HG03060 (cell line): Measurements from ENCODE around the gene KIF1A.

Source experiments
- ATAC-seq: cut with Tn5 transposase; IDR thresholded peaks from one replicate; pipeline ENCODE4 v1.9.1; 2021; ENCODE audit warnings: low read depth, moderate number of reproducible peaks; ENCODE audit not compliant: unreplicated experiment

KIF1A gene

DNA sequence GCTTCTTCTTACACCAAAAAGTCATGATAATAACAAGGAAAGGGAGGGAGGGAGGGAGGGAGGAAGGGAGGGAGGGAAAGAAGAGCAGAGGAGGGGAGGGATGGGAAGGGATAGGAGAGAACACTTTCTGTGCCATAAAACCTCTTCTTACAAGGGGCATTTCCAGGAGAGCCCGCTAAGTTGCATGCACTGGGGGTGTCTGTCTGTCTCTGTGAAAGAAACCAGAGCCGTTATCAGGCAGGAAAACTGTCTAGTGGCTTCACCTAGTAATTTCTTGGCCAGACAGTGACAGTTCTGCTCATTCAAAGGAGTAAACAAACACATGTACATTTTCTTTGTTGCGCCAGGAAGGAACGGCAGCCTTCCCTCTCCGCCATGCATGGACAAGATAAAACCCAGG lies 82.5 kb downstream of the KIF1A start:
- ATAC-seq, result no peak

DNA sequence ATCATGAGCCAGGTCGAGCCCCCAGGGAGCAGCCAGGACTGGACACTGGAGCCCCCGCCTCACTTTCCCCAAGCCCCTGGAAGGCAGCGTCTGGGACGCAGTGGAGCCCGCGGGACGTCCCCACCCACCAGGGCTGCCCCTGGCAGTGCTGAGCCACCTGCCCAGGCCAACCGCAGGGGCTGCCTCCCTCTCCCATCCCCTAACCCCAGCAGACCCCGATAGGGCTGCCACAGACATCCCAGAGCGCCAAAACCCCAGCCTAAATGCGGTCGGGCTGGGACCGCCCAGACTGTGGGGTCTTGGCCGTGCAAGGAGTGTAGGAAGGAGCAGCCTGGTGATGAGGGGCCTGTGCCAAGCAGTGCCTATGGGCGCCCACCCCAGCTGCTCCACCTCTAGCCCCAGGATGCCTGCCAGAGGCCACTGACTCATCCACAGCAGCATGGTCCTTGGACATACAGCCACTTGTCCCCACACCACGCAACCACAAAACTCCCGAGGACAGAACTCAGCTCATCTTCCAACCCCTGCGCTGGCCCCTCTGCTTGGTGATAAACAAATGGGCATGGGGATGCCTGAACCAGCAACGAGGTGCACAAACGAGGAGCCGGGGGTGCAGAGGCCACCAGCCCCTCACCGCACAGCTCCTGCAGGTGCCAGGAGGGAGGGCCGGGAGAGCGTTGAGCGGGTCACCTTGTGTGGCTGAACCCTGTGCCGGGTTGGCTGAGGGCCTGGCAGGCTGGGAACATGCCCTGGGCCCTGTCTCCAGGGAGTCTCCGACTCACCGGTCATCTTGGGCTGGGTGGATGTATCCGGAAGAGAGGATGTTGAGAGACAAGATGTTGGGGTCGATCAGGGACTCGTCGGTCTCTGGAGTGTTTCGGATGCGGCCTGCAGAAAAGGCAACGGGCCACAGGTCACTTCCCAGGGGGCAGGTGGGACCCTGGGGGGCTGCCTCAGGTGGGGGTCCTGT lies 83.5 kb downstream of the KIF1A start:
- no peak for ATAC-seq

DNA sequence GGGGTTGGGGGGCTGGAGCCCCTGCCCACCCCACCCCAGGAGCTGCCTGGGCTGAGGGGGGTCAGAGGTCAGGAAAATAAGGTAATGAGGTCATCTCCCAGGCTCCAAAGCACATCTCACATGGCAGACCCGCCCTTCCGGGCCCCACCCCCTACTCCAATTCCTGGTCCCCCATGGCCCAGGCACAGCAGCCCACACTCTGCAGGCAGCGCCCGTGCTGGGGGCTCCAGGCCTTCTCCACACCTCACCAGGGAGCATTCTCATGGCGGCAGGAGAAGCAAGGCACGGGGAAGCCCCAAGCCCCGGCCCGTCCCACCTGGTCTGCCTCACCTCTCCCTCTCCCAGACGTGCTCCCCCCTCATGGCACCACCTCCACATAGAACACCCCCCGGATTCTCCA lies 84.5 kb downstream of the KIF1A start:
- ATAC-seq, result no peak

DNA sequence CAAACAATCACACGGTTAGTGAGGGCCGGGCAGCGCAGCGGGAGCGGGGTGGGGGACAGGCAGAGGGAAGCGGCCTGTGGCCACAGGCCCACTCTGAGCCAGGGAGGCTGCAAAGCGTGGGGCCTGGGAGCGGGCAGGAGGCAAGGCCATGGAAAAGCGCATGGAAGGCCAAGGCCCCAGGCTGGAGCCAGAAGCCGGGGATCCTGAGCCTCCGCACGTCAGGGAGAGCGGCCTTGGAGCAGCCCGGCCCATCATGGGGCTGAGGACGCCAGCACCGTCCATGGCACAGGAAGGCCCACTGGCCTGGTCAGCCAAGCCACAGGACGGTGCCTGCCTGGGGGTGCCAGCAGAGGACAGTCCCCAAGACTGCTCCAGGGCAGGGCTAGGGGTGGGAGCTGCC lies 85.3 kb downstream of the KIF1A start:
- ATAC-seq, result no peak

DNA sequence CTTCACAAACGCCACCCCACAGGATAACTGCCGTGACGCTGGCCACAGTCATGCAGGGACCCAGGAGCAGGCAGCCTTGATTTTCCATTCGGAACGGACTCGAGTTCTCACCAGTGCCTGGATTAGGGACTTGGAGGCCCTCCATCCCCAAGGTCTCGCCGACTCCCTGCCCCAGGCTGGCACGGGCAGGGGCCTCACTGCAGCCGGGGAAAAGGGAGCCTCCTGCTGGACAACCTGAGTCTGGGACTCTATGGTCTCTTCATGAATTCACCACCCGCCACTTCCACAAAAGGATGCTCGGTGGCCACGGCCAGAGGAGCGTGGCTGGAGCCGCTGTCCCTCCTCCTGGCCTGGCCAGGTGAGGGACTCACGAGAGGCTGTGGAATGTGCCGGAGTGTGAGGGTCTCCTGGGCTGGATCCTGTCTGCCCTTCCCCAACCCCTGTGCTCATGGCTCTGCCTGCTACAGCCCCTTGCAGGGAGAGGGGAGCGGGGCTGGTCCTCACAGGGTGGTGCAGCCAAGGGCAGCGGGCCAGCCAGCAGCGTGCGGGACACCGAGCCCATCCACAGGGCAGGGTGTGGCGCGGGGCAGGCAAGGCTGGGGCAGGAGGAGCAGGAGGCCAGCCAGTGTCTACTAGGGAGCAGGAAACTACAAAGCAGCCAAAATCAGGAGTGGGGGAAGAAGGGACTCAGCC lies 86.1 kb downstream of the KIF1A start:
- no peak for ATAC-seq

DNA sequence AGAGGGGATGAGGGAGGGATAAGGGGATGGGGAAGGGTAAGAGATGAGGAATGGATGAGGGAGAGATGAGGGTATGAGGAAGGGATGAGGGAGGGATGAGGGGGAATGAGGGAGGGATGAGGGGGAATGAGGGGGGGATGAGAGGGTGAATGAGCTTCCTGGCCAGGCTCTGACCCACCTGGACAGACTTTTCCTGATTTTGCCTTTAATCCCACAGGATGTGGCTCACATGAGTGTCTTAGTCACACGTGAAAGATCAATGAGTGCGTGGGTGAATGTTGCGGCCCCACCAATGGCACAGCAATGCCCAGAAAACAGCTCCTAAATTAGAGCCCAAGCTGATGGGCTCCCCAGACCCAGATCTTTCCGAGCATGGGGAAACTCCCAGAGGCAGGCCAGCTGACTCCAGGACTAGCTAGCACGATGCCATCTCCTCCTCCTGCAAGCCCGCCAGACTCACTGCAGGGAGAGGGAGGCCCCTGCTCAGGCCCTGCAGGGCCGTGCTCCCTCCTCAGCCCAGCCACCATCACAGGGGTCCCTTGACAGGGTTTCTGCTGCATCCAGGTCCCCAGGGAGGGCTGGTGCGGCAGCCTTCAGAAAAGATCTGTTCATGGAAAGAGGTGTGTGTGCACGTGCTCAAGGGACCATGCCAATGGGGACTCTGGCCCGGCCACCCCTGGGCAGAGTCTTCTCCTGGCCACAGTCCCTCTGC lies 87.0 kb downstream of the KIF1A start:
- no peak for ATAC-seq

DNA sequence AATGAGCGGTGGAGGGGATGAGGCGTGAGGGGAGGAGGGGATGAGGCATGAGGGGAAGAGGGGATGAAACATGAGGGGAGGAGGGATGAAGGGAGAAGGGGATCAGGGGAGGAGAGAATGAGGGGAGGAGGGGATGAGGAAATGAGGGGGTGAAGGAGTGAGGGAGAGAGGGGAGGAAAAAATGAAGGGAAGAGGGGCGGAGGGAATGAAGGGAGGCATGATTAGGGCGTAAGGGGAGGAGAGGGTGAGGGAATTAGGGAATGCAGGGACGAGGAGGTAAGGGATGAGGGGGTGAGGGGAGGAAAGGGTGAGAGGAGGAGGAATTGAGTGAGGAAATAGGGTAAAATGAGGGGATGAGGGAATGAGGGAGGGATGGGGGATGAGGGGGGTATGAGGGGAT lies 87.8 kb downstream of the KIF1A start:
- no peak for ATAC-seq

DNA sequence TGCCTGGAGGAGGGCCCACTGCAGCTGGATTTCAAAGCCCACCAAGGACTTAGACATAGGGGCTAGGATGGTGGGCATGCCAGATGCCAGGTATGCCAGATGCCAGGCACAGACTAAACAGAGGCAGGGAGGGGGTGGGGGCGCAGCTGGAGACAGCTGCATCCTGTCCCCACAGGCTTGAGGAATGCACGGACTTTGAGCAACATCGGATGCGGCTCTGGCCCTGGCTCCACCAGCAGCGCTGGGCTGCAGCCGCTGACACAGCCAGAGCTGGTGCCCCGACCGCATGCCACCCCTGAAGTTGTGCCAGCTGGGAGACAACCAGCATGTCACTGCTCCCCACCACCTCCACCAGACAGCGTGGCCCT lies 88.9 kb downstream of the KIF1A start:
- ATAC-seq, result no peak

DNA sequence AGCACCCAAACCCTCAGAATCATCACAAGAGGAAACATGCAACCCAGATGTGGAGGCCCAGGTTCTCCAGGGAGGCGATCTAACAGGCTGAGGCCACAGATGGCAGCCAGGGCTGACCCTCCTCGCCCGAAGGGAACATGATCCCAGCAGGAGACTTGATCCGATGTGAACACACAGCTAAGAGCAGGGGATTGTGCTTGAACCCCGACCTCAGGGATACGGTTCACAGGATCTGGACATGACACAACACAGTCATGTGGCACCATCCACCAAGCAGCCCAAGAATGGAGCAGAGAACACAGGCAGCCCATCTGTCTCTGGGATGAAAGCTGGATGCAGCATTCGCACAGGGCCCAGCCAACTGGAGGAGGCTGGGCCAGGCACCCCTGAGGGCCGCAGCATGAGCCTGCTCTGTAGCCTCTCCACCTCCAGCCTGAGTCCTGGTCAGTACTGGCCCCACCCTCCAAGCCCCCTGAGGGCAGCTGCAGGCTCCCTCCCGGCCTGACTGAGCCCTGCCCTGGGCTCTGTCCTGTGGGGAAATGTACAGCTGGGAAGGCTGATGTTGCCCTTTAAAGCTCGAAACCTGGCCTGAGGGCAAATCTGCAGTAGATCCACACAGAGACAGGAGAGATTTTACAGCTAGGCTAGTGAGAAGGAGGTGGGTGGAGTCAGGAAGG lies 89.4 kb downstream of the KIF1A start:
- no peak for ATAC-seq

DNA sequence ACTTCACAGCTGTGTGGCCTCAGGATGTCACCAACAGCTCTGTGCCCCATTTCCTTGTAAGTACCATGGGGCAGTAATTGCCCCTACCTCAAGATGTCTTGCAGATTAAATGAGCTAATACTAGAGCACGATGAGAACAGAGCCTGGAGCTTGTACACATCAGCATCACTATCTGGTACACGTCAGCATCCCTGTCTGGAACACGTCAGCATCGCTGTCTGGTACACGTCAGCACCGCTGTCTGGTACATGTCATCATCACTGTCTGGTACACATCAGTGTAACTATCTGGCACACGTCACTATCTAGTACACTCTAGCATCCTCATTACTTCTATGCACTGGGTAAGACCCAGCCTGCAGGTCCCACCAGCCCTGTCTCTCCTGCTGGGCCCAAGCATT lies 91.2 kb downstream of the KIF1A start:
- no peak for ATAC-seq

DNA sequence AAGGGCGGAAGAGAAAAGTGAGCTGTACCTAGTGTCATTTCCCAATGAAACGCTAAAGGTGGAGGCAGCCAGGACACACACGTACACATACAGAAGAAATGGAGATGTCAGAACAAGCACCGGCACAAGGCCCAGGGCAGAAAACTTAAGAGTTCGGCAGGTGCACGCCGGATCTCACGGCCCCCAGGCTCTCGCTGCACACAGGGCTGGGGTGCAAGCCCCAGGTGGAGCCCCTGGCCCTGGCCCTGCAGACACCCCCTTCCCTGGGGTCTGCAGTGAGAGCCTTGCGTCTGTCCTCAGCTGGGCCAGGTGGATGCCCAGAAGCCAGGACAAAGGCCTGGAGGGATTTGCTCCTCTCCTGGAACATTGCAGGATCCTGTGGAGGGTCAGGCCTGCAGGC lies 91.7 kb downstream of the KIF1A start:
- no peak for ATAC-seq

DNA sequence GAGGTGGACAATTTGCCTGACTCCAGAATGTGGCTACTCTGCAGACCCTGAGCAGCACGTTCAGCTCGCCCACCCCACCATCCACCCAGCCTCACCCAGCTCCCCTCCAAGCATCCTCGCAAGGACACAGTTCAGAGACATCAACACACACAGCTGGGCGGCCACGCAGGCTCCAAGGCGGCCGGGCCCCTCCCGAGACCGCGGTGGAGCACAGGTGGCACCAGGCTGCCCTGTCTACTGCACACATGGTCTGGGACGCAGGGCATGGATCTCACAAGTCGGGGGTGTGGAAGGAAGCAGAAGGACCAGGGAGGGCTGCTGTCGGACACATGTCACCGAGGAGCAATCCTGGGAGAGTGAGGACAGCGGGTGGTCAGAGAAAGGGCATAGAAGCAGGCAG lies 92.1 kb downstream of the KIF1A start:
- no peak for ATAC-seq

DNA sequence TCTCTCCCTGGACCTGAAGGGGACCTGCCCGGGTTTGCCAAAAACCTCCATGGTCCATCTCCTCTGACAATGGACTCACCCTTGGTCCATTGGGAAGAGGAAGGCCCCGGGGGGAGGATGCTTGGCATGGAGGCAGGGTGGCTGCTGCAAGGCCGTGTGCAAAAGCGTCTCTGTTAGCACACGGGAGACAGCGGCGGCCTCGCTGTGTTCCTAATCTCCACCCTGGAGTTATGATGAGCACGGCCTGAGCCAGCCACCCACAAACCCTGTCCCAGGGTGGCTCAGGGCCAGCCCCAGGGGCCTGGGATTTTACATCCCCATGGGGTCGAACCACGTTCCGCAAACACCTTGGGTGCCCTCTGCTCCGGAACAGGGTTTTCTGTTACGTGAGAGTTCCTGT lies 92.6 kb downstream of the KIF1A start:
- ATAC-seq, result no peak

DNA sequence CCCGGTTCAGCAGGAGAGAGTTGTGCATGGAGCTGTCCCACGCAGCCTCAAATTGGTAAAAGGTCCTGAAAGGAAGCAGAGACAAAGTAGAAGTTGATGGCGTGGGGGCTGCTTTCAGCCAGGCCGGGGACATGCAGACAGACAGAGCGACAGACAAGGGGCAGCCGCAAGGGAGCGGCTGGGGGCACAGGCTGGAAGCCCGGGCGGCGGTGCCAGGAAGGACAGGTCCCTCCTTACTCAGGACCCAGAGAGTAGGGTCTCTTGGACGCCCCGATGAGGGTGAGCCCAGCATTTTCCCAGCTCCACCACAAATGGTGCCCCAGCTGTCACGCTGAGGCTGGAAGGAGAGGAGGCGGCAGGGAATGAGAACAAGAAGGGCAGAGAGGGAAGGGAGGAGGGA lies 93.1 kb downstream of the KIF1A start:
- no peak for ATAC-seq

DNA sequence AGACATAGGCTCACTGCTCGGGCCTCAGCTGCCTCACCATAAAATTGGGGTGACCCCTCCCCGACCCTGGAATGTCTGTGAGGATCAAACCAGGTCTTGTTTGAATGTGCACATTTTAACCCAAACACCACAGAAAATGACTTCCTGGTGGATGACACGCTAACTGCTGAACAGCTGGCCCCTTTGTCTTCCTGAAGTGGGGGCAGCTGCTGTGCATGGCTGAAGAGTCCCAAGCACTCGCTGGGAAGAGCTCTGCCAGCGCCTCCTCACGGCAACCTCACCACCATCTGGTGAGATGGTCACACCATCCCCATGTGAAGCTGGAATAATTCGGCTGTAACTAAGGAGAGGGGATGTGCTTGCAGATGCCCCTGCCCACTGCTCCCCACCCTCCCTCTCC lies 94.3 kb downstream of the KIF1A start:
- no peak for ATAC-seq

DNA sequence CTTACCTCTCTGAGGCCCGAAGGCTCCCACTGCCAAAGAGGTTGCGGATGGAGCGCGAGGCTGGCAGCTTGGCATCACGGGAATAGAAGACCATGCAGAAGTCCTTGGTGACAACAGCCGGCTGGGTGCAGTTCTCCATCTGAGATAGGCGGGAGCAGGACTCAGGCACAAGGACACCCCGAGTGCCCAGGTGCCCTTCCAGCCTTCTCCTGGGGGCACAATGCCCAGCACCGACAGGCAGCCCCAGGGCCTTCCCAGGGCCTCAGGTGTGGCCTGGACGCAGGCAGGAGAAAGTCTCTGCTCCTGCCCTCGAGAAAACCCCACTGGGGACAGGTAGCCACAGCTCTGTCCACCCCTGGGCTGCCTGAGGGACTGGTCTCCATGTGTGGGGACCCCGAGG lies 94.8 kb downstream of the KIF1A start:
- ATAC-seq, result no peak

DNA sequence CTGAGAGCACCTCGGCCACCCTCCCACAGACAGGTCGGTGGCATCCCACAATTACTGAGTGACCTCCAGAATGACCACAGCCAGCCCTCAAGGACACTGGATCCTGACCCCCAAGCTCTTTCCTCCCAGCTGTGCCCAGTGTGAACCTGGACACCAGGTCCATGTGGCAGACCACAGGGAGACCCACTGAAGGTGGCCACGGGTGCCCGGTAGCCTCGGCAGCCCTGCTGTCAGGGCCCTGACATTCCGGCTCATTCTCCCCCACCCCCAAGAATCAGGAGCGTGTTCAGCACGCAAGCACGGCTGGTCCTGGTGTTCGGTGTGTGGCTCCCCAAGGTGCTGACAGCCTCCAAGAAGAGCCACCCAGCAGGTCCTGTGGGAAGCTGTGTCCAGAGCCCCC lies 95.6 kb downstream of the KIF1A start:
- no peak for ATAC-seq

DNA sequence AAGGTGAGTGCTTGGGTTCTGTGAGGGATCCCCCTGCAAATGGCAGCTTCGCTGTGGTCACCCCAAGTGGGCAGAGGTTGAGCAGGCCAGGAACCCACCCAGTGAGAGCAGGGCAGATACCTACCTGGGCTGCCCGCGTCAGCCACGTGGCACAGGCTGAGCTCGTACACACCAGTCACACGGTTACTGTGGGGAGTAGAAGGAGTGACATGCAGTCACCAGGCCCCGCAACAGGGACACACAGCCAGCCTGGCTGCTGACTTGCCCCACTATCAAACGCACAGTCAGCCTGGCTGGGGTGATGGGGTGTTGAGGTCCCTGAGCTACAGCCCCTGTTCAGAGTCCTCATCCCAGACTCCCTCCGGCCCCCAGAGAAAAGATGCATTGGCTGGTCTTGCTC lies 96.2 kb downstream of the KIF1A start:
- no peak for ATAC-seq

DNA sequence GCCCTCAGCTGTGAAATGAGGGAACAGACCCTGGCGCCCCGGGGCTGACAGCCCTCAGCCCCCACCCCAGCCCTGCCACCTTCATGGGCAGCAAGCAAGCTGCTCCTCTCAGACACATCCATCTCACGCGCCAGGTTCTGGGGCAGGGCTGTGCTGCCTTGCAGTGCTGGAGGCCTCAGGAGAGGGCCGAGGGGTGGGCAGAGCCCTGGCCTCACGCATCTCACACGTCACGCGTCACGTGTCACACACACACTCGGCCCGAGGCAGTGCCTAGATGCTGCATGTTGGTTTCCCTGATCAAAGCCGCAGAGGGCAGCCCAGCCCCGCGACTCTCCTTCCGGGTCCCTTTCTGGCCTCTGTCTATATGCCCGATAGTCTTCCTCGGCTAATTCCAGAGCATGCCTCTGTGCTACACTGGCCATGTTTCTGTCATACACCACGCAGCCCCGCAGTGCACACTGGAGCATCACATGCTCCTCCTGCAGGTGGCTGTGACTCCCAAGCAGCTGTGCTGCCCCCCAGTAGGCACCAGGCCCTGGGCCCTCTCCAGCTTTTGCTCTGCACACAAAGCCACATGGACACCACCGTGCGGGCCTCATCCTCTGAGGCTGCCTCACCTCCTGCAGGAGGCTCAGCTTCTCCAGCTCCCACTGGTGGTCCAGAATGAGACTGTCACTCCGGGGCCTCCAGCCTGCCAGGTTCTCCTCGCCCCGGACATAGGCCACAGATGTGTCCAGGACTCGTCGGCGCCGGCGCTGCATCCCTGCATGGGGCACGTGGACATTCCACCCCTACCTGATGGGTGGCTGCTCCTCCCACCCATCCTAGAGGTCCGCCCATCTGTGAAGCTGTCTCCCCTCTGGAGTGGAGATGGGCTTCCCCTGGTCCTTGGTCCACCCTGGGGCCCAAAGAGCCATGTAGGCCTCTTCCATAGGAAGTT lies 97.0 kb downstream of the KIF1A start:
- no peak for ATAC-seq

DNA sequence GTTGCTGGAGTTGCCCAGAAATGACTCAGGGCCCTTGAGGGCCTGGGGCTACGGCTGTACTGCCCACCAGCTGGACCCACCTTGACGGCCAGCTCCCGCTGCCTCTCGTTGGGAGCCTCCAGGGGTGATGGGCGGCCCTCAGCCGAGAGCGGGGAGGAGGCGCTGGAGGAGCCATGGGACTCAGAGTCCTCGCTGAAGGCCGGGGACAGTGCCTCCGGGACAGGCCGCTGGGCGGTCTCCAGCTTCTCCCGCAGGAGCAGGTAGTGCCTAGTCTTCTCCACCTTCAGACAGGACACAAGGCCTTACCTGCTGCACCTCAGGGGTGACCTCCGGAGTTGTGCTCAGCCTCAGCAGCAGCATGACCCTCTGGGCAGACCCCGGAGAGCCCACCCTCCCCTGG lies 97.6 kb downstream of the KIF1A start:
- no peak for ATAC-seq
